H1 (cell line): ENCODE measurements around the gene CD300H. TPM values are rescaled to one million over a fixed set of nuclear protein-coding genes. Genes with fewer than 3 reads are reported as not detected.

ENCODE experiments used
- BACH1 ChIP-seq: IDR thresholded peaks from 2 replicates; pipeline ENCODE4 v1.6.1; 2012; ENCODE audit warnings: low read length, improper control_type of control experiment
- BRCA1 ChIP-seq: IDR thresholded peaks from 2 replicates; pipeline ENCODE4 v1.6.1; 2012; ENCODE audit warnings: low read depth, low read length, improper control_type of control experiment
- EP300 ChIP-seq, 2 experiments: IDR thresholded peaks; 1 replicate in 1 of 2; 2 replicates in 1 of 2; pipeline ENCODE4 v1.6.1; 2011 to 2012; ENCODE audit warnings: low read depth in 2 of 2, low read length in 2 of 2, mild to moderate bottlenecking in 2 of 2, borderline replicate concordance in 1 of 2, inconsistent platforms in 1 of 2, moderate library complexity in 1 of 2
- HDAC2 ChIP-seq, 2 experiments: fragments of 300-600 bp in 1 of 2; sonication (generic) in 1 of 2; IDR thresholded peaks; 2 replicates each; pipeline ENCODE4 v1.6.1; 2011 to 2012; ENCODE audit warnings: low read depth in 2 of 2, low read length in 2 of 2, mild to moderate bottlenecking in 2 of 2, moderate library complexity in 2 of 2, borderline replicate concordance in 1 of 2, inconsistent platforms in 1 of 2
- PHF8 ChIP-seq: fragments of 200-600 bp; sonication (generic); conservative IDR thresholded peaks from 2 replicates; pipeline ENCODE4 v1.7.1; 2012; ENCODE audit warnings: low read depth, mild to moderate bottlenecking, inconsistent platforms, low read length, moderate library complexity
- POU5F1 ChIP-seq: IDR thresholded peaks from 2 replicates; pipeline ENCODE4 v1.6.1; 2011; ENCODE audit warnings: low read depth, mild to moderate bottlenecking, low read length, moderate library complexity
- RNF2 ChIP-seq: fragments of 200-900, 300-1000 bp; sonication (generic); IDR thresholded peaks from 2 replicates; pipeline ENCODE4 v1.7.1; 2016; ENCODE audit warnings: borderline replicate concordance, low read depth, mild to moderate bottlenecking, antibody characterized with exemption, low read length; ENCODE audit not compliant: poor library complexity, severe bottlenecking; ENCODE audit errors: missing control alignments
- SP2 ChIP-seq: IDR thresholded peaks from 2 replicates; pipeline ENCODE4 v1.6.1; 2012; ENCODE audit warnings: mild to moderate bottlenecking, low read length, inconsistent platforms
- TAF7 ChIP-seq: optimal IDR thresholded peaks from 2 replicates; pipeline ENCODE3; 2011; ENCODE audit warnings: low read depth, mild to moderate bottlenecking, inconsistent platforms, low read length, moderate library complexity, borderline replicate concordance
- polyA plus RNA-seq, 7 experiments: library from polyadenylated mRNA; depleted of rRNA in 3 of 7; stranded (reverse) in 5 of 7; unstranded in 2 of 7; fragments of >200 nt in 5 of 7; fragments of 200-250 nt in 2 of 7; gene quantifications; 1 replicate in 5 of 7; 2 replicates in 1 of 7; 4 replicates in 1 of 7; pipeline versions ENCODE4 v1.2.1 to v1.2.3, GENCODE V29; 2011 to 2013; ENCODE audit warnings: missing spikeins in 2 of 7, mixed read lengths in 2 of 7
- total RNA-seq: library from RNA; stranded (reverse); fragmentation: NEBNext Ultra II Directional; extraction: Animal tissue kit (Norgen Biotek cat#: 25700); gene quantifications from 2 replicates; pipeline ENCODE4 v1.2.1, GENCODE V29; 2021
- TF ChIP-seq, protein P1 (sequence below): fragments of 300-600 bp; sonication (generic); IDR thresholded peaks from 2 replicates; pipeline ENCODE4 v1.7.1; 2012; ENCODE audit warnings: low read length, moderate library complexity, mild to moderate bottlenecking, inconsistent platforms; ENCODE audit not compliant: insufficient replicate concordance

Gene CD300H
- total and polyA plus RNA-seq, 2 of the 8 experiments (the other 6 are each of a cell fraction or from before 2014, with no cell fraction given), result not detected

DNA sequence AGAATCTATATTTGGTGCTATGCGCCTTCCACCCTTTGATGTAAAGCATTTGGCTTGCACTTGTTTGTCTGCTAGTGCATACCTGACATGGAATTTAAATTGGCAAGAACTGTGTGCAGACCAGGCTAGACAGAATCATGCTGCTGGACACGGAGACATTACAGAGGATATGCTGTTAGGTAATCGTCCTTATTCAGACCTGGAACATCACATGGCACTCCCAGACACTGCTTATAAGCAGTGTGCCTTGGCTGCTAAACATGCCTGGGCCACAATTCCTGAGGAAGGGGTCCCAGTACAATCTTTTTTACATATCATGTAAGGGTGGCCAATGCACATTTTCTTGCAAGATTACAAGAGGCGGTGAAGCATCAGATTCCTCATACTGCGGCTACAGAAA is 18.4 kb upstream of the CD300H start (continued):
- TF ChIP-seq, protein P1, sequence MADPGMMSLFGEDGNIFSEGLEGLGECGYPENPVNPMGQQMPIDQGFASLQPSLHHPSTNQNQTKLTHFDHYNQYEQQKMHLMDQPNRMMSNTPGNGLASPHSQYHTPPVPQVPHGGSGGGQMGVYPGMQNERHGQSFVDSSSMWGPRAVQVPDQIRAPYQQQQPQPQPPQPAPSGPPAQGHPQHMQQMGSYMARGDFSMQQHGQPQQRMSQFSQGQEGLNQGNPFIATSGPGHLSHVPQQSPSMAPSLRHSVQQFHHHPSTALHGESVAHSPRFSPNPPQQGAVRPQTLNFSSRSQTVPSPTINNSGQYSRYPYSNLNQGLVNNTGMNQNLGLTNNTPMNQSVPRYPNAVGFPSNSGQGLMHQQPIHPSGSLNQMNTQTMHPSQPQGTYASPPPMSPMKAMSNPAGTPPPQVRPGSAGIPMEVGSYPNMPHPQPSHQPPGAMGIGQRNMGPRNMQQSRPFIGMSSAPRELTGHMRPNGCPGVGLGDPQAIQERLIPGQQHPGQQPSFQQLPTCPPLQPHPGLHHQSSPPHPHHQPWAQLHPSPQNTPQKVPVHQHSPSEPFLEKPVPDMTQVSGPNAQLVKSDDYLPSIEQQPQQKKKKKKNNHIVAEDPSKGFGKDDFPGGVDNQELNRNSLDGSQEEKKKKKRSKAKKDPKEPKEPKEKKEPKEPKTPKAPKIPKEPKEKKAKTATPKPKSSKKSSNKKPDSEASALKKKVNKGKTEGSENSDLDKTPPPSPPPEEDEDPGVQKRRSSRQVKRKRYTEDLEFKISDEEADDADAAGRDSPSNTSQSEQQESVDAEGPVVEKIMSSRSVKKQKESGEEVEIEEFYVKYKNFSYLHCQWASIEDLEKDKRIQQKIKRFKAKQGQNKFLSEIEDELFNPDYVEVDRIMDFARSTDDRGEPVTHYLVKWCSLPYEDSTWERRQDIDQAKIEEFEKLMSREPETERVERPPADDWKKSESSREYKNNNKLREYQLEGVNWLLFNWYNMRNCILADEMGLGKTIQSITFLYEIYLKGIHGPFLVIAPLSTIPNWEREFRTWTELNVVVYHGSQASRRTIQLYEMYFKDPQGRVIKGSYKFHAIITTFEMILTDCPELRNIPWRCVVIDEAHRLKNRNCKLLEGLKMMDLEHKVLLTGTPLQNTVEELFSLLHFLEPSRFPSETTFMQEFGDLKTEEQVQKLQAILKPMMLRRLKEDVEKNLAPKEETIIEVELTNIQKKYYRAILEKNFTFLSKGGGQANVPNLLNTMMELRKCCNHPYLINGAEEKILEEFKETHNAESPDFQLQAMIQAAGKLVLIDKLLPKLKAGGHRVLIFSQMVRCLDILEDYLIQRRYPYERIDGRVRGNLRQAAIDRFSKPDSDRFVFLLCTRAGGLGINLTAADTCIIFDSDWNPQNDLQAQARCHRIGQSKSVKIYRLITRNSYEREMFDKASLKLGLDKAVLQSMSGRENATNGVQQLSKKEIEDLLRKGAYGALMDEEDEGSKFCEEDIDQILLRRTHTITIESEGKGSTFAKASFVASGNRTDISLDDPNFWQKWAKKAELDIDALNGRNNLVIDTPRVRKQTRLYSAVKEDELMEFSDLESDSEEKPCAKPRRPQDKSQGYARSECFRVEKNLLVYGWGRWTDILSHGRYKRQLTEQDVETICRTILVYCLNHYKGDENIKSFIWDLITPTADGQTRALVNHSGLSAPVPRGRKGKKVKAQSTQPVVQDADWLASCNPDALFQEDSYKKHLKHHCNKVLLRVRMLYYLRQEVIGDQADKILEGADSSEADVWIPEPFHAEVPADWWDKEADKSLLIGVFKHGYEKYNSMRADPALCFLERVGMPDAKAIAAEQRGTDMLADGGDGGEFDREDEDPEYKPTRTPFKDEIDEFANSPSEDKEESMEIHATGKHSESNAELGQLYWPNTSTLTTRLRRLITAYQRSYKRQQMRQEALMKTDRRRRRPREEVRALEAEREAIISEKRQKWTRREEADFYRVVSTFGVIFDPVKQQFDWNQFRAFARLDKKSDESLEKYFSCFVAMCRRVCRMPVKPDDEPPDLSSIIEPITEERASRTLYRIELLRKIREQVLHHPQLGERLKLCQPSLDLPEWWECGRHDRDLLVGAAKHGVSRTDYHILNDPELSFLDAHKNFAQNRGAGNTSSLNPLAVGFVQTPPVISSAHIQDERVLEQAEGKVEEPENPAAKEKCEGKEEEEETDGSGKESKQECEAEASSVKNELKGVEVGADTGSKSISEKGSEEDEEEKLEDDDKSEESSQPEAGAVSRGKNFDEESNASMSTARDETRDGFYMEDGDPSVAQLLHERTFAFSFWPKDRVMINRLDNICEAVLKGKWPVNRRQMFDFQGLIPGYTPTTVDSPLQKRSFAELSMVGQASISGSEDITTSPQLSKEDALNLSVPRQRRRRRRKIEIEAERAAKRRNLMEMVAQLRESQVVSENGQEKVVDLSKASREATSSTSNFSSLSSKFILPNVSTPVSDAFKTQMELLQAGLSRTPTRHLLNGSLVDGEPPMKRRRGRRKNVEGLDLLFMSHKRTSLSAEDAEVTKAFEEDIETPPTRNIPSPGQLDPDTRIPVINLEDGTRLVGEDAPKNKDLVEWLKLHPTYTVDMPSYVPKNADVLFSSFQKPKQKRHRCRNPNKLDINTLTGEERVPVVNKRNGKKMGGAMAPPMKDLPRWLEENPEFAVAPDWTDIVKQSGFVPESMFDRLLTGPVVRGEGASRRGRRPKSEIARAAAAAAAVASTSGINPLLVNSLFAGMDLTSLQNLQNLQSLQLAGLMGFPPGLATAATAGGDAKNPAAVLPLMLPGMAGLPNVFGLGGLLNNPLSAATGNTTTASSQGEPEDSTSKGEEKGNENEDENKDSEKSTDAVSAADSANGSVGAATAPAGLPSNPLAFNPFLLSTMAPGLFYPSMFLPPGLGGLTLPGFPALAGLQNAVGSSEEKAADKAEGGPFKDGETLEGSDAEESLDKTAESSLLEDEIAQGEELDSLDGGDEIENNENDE, result no peak
- no peak for TF ChIP-seq BRCA1
- no peak for TF ChIP-seq BACH1
- TF ChIP-seq PHF8, result no peak
- TF ChIP-seq EP300 (IDR thresholded peaks at IDR 0.05; ENCODE audit: borderline replicate concordance in 1 of 2, low read depth in 2 of 2, low read length in 2 of 2), result no peak
- TF ChIP-seq SP2, result no peak
- no peak for TF ChIP-seq POU5F1
- TF ChIP-seq TAF7, result no peak
- TF ChIP-seq HDAC2 (IDR thresholded peaks at IDR 0.05; ENCODE audit: borderline replicate concordance in 1 of 2, low read depth in 2 of 2, low read length in 2 of 2), result no peak
- no peak for TF ChIP-seq RNF2
